GM12878 (cell line): ENCODE data around the gene BMPR2.

Experiments
- ASH2L ChIP-seq: fragments of 300-600, 200-600 bp; sonication (generic); IDR thresholded peaks from 2 replicates; pipeline ENCODE4 v1.6.1; 2017; ENCODE audit warnings: low read depth, mild to moderate bottlenecking, borderline replicate concordance
- CBX5 ChIP-seq: sonication (generic); IDR thresholded peaks from 2 replicates; pipeline ENCODE4 v1.6.1; 2016; ENCODE audit warnings: low read depth, moderate library complexity, mild to moderate bottlenecking, inconsistent platforms
- IRF3 ChIP-seq: fragments of 450-650 bp; IDR thresholded peaks from 2 replicates; pipeline ENCODE4 v1.6.1; 2014; ENCODE audit warnings: mild to moderate bottlenecking
- SMC3 ChIP-seq: IDR thresholded peaks from 2 replicates; pipeline ENCODE4 v1.6.1; 2011; ENCODE audit warnings: low read length, improper control_type of control experiment, borderline replicate concordance
- ZNF24 ChIP-seq: fragments of 450-650 bp; IDR thresholded peaks from 2 replicates; pipeline ENCODE4 v1.6.1; 2017; ENCODE audit warnings: antibody characterized with exemption, mild to moderate bottlenecking
- TF ChIP-seq, protein P1 (sequence below), 3 experiments: IDR thresholded peaks in 2 of 3; conservative IDR thresholded peaks in 1 of 3; 2 replicates each; pipeline ENCODE4 v1.5.1; 2011; ENCODE audit warnings: low read depth in 3 of 3, low read length in 3 of 3, mild to moderate bottlenecking in 3 of 3, control low read depth in 2 of 3, moderate library complexity in 2 of 3, inconsistent platforms in 1 of 3, mixed read lengths in 1 of 3; ENCODE audit not compliant: control insufficient read depth in 2 of 3, insufficient read depth in 1 of 3; ENCODE audit errors: extremely low read depth in 1 of 3

DNA sequence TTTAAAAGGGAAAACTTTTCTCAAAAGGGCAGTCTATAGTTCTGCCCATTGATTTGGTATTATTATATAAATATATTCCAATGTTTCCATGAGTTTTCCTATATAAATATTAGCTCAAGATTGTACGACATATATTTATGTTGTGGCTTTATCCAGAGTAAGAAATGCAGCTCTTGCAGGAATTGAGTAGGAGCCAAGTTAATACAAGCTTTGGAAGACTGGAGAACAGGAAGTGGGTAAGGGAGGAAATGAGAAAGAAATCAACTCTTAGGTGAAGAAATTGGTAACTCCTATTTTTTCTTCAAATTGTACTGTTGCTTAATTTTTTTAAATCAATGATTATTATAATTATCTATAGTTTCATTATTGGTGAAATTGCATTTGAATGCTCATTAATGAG, 153.3 kb downstream of the BMPR2 start:
- no peak for TF ChIP-seq IRF3
- TF ChIP-seq ZNF24: no peak
- no peak for TF ChIP-seq CBX5
- no peak for TF ChIP-seq ASH2L
- TF ChIP-seq, protein P1, sequence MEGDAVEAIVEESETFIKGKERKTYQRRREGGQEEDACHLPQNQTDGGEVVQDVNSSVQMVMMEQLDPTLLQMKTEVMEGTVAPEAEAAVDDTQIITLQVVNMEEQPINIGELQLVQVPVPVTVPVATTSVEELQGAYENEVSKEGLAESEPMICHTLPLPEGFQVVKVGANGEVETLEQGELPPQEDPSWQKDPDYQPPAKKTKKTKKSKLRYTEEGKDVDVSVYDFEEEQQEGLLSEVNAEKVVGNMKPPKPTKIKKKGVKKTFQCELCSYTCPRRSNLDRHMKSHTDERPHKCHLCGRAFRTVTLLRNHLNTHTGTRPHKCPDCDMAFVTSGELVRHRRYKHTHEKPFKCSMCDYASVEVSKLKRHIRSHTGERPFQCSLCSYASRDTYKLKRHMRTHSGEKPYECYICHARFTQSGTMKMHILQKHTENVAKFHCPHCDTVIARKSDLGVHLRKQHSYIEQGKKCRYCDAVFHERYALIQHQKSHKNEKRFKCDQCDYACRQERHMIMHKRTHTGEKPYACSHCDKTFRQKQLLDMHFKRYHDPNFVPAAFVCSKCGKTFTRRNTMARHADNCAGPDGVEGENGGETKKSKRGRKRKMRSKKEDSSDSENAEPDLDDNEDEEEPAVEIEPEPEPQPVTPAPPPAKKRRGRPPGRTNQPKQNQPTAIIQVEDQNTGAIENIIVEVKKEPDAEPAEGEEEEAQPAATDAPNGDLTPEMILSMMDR (IDR thresholded peaks at IDR 0.05 in 2 of 3, conservative IDR thresholded peaks at IDR 0.05 in 1 of 3; ENCODE audit: control insufficient read depth in 2 of 3, extremely low read depth in 1 of 3, insufficient read depth in 1 of 3, low read depth in 3 of 3, low read length in 3 of 3): no peak
- no peak for TF ChIP-seq SMC3
